ENCODE measurements around the gene TMEM161A. TPM values are rescaled to one million over a fixed set of nuclear protein-coding genes. Genes with fewer than 3 reads are reported as not detected.
A peak's percentile ranks its signal among the peaks of the same experiment; 100 is the strongest.

The TMEM161A gene
- total and polyA plus RNA-seq, 2 of the 13 experiments (the other 11 are each of a cell fraction or from before 2014, with no cell fraction given): 25.9 to 31.4 TPM

GRCh38 chr19:19170053-19170872 lies 32.0 kb upstream of the TMEM161A start, which contains the start of gene MEF2B (continued):
- TF ChIP-seq ZNF512B (CRISPR knock-in tag; IDR thresholded peaks at IDR 0.05; ENCODE audit: borderline replicate concordance): no peak
- TF ChIP-seq ZNF800 (CRISPR knock-in tag; IDR thresholded peaks at IDR 0.05): 0 out of 2 replicates have a peak, but pooled peaks have one; percentile 66
- no peak for TF ChIP-seq CC2D1A (CRISPR knock-in tag; IDR thresholded peaks at IDR 0.05)
- no peak for TF ChIP-seq YEATS2 (CRISPR knock-in tag; IDR thresholded peaks at IDR 0.05; ENCODE audit: borderline replicate concordance)
- TF ChIP-seq ZNF562 (CRISPR knock-in tag; IDR thresholded peaks at IDR 0.05; ENCODE audit: borderline replicate concordance): no peak
- TF ChIP-seq HNF1B (CRISPR knock-in tag; IDR thresholded peaks at IDR 0.05): no peak
- TF ChIP-seq ADNP (CRISPR knock-in tag; IDR thresholded peaks at IDR 0.05): no peak
- no peak for TF ChIP-seq NR2C2 (CRISPR knock-in tag; IDR thresholded peaks at IDR 0.05; ENCODE audit: borderline replicate concordance)
- TF ChIP-seq ZBTB37 (CRISPR knock-in tag; IDR thresholded peaks at IDR 0.05): no peak
- no peak for TF ChIP-seq RFXAP (CRISPR knock-in tag; IDR thresholded peaks at IDR 0.05; ENCODE audit: borderline replicate concordance)
- no peak for TF ChIP-seq REXO4 (CRISPR knock-in tag; IDR thresholded peaks at IDR 0.05; ENCODE audit: borderline replicate concordance)
- no peak for TF ChIP-seq SETDB1 (CRISPR knock-in tag; IDR thresholded peaks at IDR 0.05; ENCODE audit: borderline replicate concordance)
- no peak for TF ChIP-seq DPF2 (CRISPR knock-in tag; IDR thresholded peaks at IDR 0.05; ENCODE audit: borderline replicate concordance, low read depth)
- TF ChIP-seq AHDC1 (CRISPR knock-in tag; IDR thresholded peaks at IDR 0.05; ENCODE audit: borderline replicate concordance): no peak
